ENCODE results near the gene SLIT1. TPM values are rescaled to one million over a fixed set of nuclear protein-coding genes. Genes with fewer than 3 reads are reported as not detected.
A peak's percentile ranks its signal among the peaks of the same experiment; 100 is the strongest.

The SLIT1 gene
- total and polyA plus RNA-seq, 2 of the 8 experiments (the other 6 are each of a cell fraction or from before 2014, with no cell fraction given), result 0.70 to 0.88 TPM

DNA sequence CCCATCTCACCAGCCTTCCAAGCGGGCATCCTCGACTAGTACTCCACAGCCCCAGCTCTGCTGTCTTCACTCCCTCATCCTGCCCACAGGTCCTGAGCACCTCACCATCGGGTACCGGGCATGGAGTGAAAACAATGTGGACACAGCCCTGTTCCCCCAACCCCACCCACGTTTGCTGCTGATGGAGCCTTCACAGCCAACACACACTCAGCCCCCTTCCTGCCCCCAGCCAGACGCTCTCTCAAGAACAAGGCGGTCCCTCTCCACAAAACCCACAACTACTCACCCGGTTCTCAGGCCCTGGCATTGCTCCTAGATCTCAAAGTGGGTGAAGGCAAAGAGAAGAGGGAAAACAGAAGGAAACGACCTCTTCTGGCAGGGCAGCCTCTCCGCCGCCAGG, 56.1 kb downstream of the SLIT1 start:
- no peaks in the 10 kb centered on the region for H3K79me2 ChIP-seq (ENCODE audit: control insufficient read depth in 1 of 2, insufficient read depth in 2 of 2, low read length in 2 of 2)
- H4K5ac ChIP-seq (ENCODE audit: insufficient read length, low read depth, low read length), result no peak overlapping the region
- H2AFZ ChIP-seq (ENCODE audit: low read length), result no peak overlapping the region
- peak overlapping the region; percentile 9 for H4K8ac ChIP-seq (ENCODE audit: extremely low read depth, insufficient read depth, low read length)
- 0 out of 7 replicates have a peak, but pooled peaks cover 0 to 2% (median 0%) of the 10 kb centered on the region in 4 experiments for H3K4me1 ChIP-seq (replicated peaks in 1 of 4; ENCODE audit: control insufficient read depth in 3 of 4, insufficient read depth in 4 of 4, low read length in 3 of 4)
- ChIA-PET POLR2A (ENCODE audit: partially characterized antibody) (interaction anchor here (0.6 kb wide), 1 partner anchor 62 kb away, joined by 3 read pairs; no protein-coding TSS in a partner anchor), CTCF (ENCODE audit: partially characterized antibody) (interaction anchor here (0.9 to 43.6 kb wide), 5 partner anchors 2 to 573 kb away, joined by 3 to 759 read pairs (median 212); no protein-coding TSS in a partner anchor)
- H3K27ac ChIP-seq (ENCODE audit: low read depth, low read length), result no peak overlapping the region
- no peak overlapping the region for H3K4me2 ChIP-seq (ENCODE audit: insufficient read depth in 1 of 2, low read depth in 2 of 2, low read length in 2 of 2)
- H4K20me1 ChIP-seq (replicated peaks in 1 of 2; ENCODE audit: control insufficient read depth in 1 of 2, insufficient read depth in 2 of 2, low read length in 2 of 2), result no peaks in the 10 kb centered on the region
- H3K14ac ChIP-seq (ENCODE audit: insufficient read length), result no peak overlapping the region
- no peak overlapping the region for H2BK15ac ChIP-seq (ENCODE audit: low read length)
- H3K9ac ChIP-seq (replicated peaks in 1 of 4; ENCODE audit: extremely low read depth in 1 of 4, low read depth in 3 of 4, low read length in 3 of 4), result no peak overlapping the region
- H3K23me2 ChIP-seq (ENCODE audit: low read depth, low read length), result no peaks in the 10 kb centered on the region
- no peaks in the 10 kb centered on the region for H3K27me3 ChIP-seq (replicated peaks in 1 of 4; ENCODE audit: control insufficient read depth in 3 of 4, extremely low read depth in 1 of 4, insufficient read depth in 3 of 4, low read length in 3 of 4)
- FAIRE-seq, result no peak
- no peaks in the 10 kb centered on the region for H3K9me3 ChIP-seq (ENCODE audit: insufficient read depth in 2 of 2, low read depth in 1 of 2, low read length in 1 of 2)
- no peak overlapping the region for H3K18ac ChIP-seq (ENCODE audit: extremely low read depth, low read length)
- H2BK120ac ChIP-seq (replicated peaks; ENCODE audit: low read depth, low read length), result no peak overlapping the region
- H3K4ac ChIP-seq (replicated peaks; ENCODE audit: insufficient read length, low read depth, low read length), result no peak overlapping the region
- H3K23ac ChIP-seq (ENCODE audit: insufficient read length), result no peak overlapping the region
- H2BK5ac ChIP-seq (ENCODE audit: low read depth, low read length), result no peak overlapping the region
- no peak overlapping the region for H3K4me3 ChIP-seq (ENCODE audit: extremely low read depth in 1 of 4, insufficient read depth in 2 of 4, low read depth in 3 of 4, low read length in 4 of 4)
- no peak overlapping the region for H2AK5ac ChIP-seq (ENCODE audit: low read depth, low read length)
- H2BK12ac ChIP-seq (ENCODE audit: low read depth, low read length), result no peak overlapping the region
- no peak overlapping the region for H4K91ac ChIP-seq (replicated peaks; ENCODE audit: insufficient read length, low read length)
- H3K56ac ChIP-seq (replicated peaks; ENCODE audit: insufficient read length, low read depth, low read length), result no peak overlapping the region
- H3K79me1 ChIP-seq (ENCODE audit: low read depth, low read length), result no peaks in the 10 kb centered on the region
- H2BK20ac ChIP-seq (ENCODE audit: low read length), result no peak overlapping the region
- H3K36me3 ChIP-seq (ENCODE audit: control insufficient read depth in 2 of 4, insufficient read depth in 4 of 4, low read length in 3 of 4), result no peaks in the 10 kb centered on the region
- 71% methylated on average over 11 of the region's 11 CpGs; no CpG with 5 or more reads in 1 of the 2 experiments for WGBS, 2 experiments (ENCODE audit: extremely low coverage in 1 of 2, insufficient coverage in 1 of 2, insufficient read length in 1 of 2, insufficient replicate concordance in 2 of 2, low coverage in 1 of 2, low lambda C conversion rate in 2 of 2, missing lambda C conversion rate in 1 of 2)
- TF ChIP-seq SAP30 (IDR thresholded peaks at IDR 0.05; ENCODE audit: insufficient read depth, insufficient replicate concordance, low read length) (no peak), SP4 (IDR thresholded peaks at IDR 0.05; ENCODE audit: low read length) (no peak), CEBPB (IDR thresholded peaks at IDR 0.05; ENCODE audit: low read depth, low read length) (no peak)
- DNase-seq (ENCODE audit: low read depth in 1 of 2, low spot score in 2 of 2), result no peak

Data from H1 (cell line).